NCI-H2196 treated with DMSO at 0.1 percent for 48 hours (cell line): ENCODE results near the gene XIAP.
"Not testable (repeated sequence)": the region's sequence is repeated elsewhere in the genome, so short reads cannot be mapped to it uniquely, and the experiment has no call there.

ENCODE experiments used
- DNase-seq: peaks from one replicate; lab custom pipeline; 2025; ENCODE audit not compliant: unreplicated experiment; lab: John Stamatoyannopoulos, UW

The XIAP gene

DNA sequence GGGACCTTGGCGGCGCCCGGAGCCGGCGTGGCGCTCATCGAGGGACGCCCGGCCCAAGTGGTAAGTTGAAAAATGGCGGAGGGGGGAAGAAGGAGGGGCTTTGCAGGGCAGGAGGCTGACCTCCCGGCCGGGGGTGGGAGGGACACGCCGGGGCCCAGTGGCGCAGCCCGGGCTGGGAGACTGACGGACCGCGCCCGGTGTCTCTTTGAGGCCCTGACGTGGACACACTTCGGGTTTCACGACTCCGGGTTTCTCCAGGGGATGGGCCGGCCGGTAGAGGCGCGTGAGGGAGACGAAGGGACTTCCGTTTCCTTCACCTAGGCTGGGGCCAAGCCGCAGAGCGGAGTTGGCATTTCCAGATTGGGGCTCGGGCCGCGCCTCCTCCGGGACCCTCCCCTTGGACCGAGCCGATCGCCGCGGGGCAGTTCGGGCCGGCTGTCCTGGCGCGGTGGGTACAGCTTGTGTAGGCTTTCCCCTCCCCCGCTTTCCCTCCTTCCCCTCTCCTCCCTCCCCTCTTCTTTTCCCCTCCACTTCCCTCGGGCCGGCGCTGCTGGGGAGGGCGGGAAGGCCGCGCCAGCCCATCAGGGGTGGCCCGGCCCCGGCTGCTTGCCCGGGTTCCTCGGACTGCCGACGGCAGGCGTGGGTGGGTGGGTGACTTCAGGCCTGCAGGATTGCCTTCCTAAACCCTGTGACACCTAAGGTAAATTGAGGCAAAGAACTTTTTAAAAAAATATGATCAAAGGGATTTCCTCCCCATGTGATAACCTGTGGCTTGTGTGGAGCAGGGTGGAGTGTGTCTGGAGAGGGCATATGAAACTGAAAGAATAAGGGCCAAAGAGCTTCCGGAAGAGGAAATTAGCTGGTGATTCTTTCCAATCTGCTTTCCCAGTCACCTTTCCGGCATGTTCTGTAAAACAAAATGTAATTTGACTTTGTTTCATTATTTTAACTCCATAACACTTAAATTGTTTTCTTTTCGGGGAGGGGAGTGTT lies at the start of gene XIAP:
TSS of gene XIAP (plus strand) at position 208 of the 993 bp plus-strand sequence. CDS start 25,610 bp downstream, outside the sequence.
- DNase-seq, result peak; percentile 68

DNA sequence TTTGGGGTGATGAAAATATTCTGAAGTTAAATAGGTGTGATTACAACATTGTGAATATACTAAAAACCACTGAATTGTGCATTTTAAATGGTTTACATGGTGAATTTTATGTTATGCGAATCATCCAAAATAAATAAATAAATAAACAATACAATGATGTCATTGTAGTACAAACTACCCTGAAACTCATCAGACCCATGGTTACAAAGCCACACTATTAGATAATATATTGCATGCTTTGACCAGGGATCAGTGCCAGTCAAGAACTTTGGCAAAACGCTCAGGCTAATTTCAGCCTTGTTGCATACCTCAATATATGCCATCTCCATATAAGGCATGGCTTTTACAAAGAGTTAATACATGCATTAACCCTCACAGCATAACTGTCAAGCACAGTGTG lies 45.5 kb upstream of the XIAP start:
- no peak for DNase-seq

DNA sequence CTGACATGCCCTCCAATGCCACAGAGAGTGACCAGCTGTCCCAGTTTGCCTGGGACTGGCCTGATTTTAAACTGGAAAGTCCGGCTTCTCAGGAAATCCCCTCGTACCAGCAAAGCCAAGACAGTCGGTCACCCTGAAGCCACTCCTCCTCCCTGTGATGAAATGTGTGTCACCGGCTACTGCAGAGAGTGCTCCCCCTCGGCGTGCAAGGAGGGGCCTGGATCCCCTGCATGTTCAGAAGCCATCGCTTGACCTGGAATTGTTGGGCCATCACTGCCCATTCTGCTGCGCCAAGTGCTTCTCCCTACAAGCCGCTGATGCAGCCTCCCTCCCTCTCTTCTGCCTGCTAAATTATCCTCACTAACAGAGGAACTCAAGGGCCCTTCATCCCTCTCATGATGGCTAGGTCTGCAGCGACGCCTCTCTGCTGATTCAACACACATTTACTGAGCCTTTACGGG lies 44.9 kb upstream of the XIAP start:
- peak; percentile 1 for DNase-seq

DNA sequence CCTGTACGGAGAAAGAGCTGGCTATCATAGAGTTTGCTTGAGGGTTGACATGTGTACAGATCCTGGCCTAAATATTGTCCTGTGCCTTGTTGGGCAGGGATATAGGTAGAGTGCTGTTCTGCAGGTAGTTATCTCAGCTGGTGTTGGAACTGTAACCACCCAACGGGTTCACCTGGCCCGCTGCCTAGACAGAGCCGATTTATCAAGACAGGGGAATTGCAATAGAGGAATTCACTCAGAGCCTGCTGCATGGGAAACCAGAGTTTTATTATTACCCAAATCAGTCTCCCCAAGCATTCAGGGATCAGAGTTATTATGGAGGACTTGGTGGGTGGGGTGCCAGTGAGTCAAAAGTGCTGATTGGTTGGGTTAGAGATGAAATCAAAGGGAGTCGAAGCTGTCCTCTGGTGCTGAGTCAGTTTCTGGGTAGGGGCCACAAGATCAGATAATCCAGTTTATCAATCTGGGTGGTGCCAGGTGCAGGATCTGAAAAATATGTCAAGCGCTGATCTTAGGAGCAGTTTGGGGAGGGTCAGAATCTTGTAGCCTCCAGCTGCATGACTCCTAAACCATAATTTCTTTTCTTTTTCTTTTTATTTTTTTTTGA lies 42.5 kb upstream of the XIAP start:
- DNase-seq, result no peak

DNA sequence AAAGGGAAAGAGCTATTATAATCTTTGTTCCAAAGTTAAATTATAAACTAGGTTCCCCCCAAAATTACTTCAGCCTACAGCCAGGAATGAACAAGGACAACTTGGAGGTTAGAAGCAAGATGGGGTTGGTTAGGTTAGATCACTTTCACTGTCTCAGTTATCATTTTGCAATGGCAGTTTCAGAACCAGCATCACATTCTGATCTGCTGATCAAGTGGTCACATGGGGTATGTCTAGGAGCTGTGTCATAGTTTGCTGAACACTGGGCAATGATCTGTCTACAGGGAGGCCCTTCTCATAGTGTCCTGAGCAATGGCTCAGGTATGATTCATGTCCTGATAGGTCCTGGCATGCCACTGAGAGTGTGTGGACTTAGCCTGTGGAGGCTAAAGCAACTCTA lies 41.6 kb upstream of the XIAP start:
- no peak for DNase-seq

DNA sequence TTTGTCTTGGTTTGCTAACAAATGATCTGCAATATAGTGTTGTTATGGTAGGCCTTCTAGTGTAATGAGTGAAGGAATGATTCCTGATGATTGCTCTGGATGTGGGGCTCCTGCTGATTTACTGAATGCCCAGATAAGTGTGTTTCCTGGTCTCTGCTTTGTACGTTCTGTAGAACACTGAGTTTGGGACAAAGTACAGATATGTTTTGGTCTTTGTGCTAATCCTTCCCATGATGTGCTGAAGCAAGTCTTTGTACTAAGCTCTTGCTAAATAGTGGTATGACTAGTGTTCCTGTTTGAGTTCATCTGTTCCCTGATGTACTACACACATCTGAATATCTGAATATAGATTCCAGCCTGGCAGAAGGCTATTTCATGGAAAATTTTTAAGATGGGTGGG lies 36.9 kb upstream of the XIAP start:
- no peak for DNase-seq

DNA sequence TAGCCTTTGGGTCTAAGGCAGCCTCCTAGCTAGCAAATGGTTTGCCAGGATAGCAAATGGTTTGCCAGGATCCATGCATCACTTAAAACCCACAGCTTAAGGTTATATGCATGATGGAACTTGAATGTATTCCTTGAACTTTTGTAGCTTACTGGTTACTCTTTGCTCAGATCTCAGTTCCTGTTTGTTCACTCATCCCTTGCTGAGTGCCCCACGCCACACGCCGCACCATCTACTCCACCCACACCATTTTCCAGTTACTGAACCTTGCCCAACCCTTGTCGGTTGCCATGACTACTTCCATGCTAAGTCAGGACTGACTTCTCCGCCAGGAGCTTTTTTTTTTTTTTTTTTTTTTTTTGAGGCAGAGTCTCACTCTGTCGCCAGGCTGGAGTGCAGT lies 29.5 kb upstream of the XIAP start:
- DNase-seq, result no peak

DNA sequence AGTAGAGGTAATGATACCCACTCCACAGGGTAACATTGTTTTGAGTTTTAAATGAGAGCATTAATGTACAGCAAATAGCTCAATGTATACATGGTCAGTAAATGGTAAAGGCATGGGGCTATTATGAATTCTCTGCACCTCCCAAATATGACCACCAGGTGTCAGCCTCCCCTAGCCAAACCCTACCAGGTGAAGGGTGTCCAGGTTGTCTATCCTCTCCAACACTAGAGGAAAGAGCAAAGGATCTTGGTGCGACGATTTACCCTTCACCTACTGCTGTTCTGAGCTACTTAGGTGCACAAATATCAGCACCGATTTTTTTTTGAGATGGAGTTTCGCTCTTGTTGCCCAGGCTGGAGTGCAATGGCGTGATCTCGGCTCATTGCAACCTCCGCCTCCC lies 26.5 kb upstream of the XIAP start:
- DNase-seq, result peak; percentile 3

DNA sequence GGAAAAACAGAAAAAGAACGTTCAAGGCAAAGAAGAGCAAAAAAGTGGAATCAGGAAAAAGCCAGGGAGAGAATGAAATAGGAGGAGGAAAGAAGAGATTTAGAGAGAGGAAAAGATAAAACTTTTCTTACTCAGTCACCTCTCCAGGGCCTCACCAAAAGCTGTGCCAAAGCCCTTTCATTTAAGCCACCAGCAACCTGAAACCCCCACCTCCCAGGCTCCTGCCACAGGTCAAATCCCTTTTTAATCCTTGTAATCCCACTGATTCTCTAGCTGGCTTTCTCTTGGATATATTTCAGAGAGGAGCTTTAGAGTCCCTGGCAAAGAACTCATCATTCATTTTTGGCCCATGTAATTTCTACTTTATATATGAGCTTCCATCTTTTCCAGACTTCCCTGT lies 25.7 kb upstream of the XIAP start:
- DNase-seq, result no peak

DNA sequence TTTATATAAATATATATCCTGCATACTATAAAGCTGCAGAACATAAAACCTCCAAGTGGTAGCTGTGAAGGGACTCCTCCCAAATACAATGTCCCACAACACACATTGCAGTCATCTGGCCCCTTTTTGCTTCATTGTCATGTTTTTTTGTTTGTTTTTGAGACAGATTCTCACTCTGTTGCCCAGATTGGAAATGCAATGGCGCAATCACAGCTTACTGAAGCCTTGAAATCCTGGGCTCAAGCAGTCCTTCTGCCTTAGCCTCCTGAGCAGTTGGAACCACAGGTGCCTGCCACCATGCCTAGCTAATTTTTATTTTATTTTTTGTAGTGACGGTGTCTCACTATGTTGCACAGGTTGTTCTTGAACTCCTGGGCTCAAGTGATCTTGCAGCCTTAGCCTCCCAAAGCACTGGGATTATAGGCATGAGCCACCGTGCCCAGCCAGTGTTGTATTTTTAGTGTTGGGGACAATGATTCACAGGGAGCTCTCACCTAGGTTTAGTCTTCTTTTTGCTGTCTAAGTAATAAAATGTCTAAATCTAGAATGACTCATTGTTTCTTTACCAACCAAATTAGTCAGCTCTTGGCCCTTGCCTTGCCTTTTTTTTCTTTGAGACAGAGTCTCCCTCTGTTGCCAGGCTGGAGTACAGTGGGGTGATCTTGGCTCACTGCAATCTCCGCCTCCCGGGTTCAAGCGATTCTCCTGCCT lies 24.0 kb upstream of the XIAP start:
- DNase-seq, result no peak

DNA sequence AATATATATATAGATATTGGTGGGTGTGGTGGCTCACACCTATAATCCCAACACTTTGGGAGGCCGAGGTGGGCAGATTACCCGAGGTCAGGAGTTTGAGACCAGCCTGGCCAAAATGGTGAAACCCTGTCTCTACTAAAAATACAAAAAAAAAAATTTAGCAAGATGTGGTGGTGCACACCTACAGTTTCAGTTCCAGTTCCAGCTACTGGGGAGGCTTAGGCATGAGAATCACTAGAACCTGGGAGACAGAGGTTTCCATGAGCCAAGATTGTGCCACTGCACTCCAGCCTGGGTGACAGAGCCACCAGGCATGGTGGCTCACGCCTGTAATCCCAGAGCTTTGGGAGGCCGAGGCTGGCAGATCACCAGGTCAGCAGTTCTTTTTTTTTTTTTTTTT lies 14.7 kb upstream of the XIAP start:
- DNase-seq, result not testable (repeated sequence)

DNA sequence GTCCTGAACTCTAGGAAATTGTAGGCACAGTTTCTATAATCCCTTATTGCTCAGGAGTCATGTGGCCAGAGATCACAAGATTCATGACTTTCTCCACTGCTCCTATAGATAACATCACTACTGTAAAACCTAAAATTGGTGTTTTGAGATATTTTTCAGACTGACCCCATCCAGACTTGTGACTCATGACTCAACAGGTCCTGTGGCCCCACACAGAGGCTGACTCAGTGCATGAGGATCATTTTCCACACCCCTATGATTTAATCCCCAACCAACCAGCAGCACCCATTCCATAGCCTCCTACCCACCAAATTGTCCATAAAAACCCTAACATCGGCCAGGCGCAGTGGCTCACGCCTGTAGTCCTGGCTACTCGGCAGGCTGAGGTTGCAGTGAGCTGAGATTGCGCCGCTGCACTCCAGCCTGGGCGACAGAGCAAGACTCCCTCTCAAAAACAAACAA lies 13.2 kb upstream of the XIAP start:
- DNase-seq, result no peak

DNA sequence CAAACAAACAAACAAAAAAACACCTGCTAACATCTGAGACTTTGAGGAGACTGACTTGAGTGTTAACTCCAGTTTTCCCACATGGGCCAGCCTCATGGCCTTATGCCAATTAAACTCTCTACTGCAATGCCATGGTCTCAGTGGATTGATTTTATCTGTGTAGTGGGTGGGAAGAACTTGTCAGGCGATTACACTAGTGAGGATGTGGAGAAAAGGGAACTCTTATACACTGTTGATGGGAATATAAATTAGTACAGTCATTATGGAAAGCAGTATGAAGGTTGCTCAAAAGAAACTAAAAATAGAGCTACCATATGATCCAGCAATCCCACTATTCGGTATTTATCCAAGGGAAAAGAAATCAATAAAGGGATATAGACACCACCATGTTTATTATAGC lies 12.8 kb upstream of the XIAP start:
- no peak for DNase-seq

DNA sequence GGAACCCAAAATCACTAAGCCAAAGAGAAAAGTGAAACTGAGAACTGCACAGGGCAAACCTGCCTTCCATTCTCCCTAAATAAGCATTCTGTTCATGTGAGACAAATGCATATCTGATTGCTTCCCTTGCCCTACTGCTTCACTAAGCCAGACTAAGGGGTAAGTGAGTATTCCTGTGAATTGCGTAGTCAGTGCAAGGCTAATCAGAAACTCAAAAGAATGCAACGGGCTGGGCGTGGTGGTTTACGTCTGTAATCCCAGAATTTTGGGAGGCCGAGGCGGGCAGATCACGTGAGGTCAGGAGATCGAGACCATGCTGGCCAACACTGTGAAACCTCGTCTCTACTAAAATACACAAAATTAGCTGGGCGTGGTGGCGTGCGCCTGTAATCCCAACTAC lies 10.8 kb upstream of the XIAP start:
- DNase-seq, result no peak

DNA sequence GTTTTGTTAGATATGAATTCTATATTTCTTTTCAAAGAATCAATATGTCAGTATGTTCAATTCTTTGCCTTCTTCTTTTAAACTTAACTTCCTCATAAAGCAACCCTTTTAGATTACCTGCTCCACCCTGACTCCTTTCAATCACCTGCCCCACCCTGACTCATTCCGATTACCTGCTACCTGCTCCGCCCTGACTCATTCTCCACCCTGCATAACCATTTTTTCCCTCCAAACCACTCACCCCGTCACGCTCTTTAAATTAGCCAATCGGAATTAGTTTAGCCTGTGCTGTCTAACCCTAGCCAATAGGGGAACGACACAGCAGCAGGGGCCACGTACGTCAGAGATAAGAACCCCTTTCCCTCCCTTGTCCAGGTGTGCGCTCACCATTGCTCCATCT lies 9.9 kb upstream of the XIAP start:
- not testable (repeated sequence) for DNase-seq

DNA sequence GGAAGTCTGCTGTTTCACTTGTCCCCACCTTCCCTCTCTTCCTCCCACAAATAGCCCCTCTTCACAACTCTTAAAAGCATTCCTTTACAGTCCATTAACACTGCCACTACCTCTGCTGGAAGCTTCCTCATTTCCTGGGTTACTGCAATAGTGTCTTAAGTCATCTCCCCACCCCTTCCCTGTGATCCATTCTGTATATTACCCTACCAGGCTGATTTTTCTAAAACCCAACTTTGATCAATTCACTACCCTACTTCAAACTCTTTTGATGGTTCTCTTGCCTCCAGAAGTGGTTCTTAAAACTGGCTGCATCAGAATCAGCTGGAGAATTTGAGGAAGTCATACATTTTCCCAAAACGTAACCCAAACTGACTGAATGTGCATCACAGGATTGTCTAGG lies 8.8 kb upstream of the XIAP start:
- no peak for DNase-seq

DNA sequence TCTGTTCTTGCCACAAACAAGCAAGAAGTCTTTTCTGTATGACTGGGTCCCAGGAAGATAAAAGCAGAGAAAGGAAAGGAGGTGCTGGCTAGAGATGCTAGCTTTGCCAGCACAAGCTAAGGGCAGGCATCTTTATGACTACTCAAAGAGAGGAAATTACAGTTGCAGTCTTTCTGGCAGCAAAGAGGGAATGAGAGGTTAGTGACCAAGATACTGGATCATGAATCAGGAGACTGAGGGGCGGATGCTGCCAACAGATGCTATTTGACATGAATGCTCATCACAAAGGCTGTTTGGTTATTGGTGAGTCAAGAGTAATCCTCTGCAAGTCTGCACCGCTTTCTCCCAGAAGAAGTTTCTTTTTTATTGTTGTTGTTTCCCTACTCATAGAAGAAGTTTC lies 5.5 kb upstream of the XIAP start:
- no peak for DNase-seq

DNA sequence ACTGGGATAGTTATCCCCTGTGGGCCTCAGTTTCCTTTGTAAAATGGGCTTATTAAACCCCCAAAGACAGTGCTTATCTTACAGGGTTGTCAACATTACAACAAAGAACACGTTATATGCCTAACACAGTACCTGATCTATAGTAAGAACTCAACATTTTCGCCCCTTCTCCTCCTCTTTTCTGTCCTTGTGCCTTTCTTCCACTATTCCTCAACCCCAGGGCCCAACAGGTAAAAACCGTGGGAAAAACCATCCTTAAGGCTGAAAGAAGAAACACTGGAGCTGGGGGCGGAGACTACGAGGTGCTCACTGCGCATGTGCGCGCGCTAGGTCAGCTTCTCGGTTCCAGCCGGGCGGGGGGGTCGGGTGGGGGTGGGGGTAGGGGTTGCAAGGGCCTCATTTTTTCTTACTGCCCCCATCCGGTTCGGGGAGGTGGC lies 426 bp upstream of the XIAP start:
- peak; percentile 68 for DNase-seq

DNA sequence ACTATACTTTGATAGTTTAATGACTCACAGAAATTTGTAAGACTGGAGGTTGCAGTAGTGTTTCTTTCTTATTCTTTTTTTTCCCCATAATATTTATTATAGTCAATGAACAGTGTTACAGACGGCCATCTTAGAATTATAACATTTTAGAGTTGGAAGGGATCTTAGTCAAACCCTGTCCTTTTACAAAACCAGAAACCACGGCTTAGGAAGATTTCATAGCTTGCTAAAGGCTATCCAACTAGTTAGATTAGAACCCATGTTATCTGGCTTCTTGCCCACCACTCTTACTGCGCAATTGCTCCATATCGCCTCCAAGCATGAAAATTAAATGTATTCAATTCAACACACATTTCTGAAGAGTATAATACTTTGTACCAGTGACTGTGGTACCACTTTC lies 1.1 kb downstream of the XIAP start:
- no peak for DNase-seq

DNA sequence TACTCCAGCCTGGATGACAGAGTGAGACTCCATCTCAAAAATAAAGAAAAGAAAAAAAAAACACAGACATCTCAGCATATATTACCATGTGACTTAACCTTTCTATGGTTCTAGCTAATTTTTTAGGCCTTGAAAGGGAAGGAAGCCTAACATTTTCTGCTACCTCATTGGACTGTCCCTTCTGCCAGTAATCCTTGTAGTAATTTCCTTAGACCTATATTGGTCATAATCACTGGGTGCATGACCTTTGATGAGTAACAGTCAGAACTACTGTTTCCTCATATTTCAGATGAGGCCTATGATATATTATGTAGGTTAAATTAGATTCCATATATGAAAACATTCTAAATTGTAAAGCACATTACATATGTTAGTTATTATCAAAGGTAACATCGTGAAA lies 9.6 kb downstream of the XIAP start:
- DNase-seq, result no peak

DNA sequence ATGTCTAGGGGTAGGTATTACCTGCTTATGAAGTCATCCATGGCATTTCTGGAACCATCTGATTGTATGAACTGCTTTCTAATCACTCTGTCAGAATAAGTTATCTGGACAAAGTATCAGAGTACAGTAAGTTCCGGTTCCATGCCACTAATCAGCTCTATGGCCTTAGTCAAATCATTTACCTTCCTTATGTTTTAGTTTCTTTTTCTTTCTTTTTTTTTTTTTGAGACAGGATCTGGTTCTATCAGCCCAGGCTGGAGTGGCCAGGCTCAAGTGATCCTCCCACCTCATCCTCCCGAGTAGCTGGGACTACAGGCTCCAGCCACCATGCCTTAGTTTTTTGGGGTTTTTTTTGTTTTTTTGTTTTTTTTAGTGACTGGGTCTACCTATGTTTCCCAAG lies 11.5 kb downstream of the XIAP start:
- DNase-seq, result no peak

DNA sequence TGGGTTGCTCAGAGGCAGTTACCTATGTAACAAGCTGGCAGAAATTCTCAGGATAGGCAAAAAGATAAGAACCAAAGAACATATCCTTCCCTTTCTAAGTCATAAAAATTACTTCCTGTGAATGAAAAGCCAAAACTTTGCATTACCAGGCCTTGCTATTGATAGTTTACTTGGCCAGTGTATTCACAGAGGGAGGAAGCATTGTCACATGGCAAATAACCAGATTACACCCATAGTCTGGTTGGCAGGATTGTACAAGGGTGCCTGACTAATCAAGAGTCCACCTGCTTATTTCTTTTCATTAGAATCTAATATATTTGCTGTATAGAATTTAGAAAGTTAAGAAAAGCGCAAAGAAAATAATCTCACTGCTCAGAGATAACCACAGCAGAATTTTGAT lies 14.1 kb downstream of the XIAP start:
- DNase-seq, result no peak
